ENCODE measurements around the gene SMAD2.

DNA sequence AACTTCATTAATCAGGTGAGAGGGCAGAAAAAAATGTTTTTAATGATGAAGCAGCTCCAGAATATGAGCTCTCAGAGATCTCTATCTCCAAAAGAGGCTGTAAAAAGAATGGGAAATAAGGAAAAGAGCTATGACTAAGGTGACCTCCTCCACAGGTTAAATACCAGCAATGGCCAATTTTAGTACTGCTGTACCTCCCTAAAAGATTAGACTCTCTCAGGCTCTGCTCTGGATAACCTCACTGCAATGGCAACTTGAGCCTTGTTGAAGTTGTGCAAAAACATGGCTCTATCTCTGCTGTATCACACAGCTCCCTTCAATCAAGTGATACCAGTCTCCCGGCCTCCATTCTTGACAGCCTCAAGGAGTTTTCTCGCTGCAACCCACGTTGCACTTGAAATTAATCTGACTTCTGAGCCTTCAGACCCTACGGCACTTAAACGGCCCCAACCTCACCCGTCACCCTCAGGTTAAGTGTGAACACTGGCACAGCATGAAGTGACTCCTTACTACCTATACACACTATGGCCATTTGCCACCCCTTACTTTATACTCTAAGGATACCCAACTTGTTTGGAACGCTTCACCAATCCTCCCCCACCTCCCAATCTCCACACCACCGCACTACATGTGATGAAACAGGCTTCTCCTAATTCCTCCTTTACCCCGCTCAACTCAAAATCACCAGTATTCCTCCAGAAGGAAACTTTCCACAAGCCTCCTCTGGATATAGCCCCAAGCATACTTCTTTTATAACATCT is 36.3 kb downstream of the SMAD2 start:
- no peak for TF ChIP-seq BHLHE40 (IDR thresholded peaks at IDR 0.05; ENCODE audit: borderline replicate concordance)
- TF ChIP-seq FOXK2 (IDR thresholded peaks at IDR 0.05), result no peak
- TF ChIP-seq, protein P1, sequence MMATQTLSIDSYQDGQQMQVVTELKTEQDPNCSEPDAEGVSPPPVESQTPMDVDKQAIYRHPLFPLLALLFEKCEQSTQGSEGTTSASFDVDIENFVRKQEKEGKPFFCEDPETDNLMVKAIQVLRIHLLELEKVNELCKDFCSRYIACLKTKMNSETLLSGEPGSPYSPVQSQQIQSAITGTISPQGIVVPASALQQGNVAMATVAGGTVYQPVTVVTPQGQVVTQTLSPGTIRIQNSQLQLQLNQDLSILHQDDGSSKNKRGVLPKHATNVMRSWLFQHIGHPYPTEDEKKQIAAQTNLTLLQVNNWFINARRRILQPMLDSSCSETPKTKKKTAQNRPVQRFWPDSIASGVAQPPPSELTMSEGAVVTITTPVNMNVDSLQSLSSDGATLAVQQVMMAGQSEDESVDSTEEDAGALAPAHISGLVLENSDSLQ (IDR thresholded peaks at IDR 0.05), result no peak; the same call in 1 of the 2 replicates
- TF ChIP-seq LEF1 (IDR thresholded peaks at IDR 0.05; ENCODE audit: borderline replicate concordance), result no peak
- TF ChIP-seq TARDBP (IDR thresholded peaks at IDR 0.05), result no peak
- no peak for TF ChIP-seq L3MBTL2 (conservative IDR thresholded peaks at IDR 0.05)

Measured in HEK293T (cell line).